HepG2 (cell line): ENCODE data around the gene SRCAP. TPM values are rescaled to one million over a fixed set of nuclear protein-coding genes. Genes with fewer than 3 reads are reported as not detected.

Source experiments
- EED ChIP-seq: sonication (generic); formaldehyde crosslinking; IDR thresholded peaks from 2 replicates; pipeline ENCODE4 v1.5.0; 2020; ENCODE audit warnings: mild to moderate bottlenecking, missing genetic modification reagents
- GABPB1 ChIP-seq: IDR thresholded peaks from 2 replicates; pipeline ENCODE4 v1.6.1; 2016; ENCODE audit warnings: mild to moderate bottlenecking, missing genetic modification reagents, moderate library complexity, missing compliant biosample characterization
- HNF4A ChIP-seq: sonication (generic); formaldehyde crosslinking; IDR thresholded peaks from 2 replicates; pipeline ENCODE4 v1.4.0; 2020; ENCODE audit warnings: missing genetic modification reagents
- NFYB ChIP-seq: sonication (generic); formaldehyde crosslinking; IDR thresholded peaks from 2 replicates; pipeline ENCODE4 v1.4.0; 2020; ENCODE audit warnings: missing genetic modification reagents
- RFXAP ChIP-seq: sonication (generic); formaldehyde crosslinking; IDR thresholded peaks from 2 replicates; pipeline ENCODE4 v1.4.0; 2020; ENCODE audit warnings: missing genetic modification reagents, borderline replicate concordance
- SNAI1 ChIP-seq: sonication (generic); formaldehyde crosslinking; IDR thresholded peaks from 2 replicates; pipeline ENCODE4 v1.5.0; 2020; ENCODE audit warnings: mild to moderate bottlenecking, missing genetic modification reagents, borderline replicate concordance
- SP5 ChIP-seq: IDR thresholded peaks from 2 replicates; pipeline ENCODE4 v1.6.1; 2016; ENCODE audit warnings: low read depth, borderline replicate concordance
- ZBTB8A ChIP-seq: sonication (generic); formaldehyde crosslinking; IDR thresholded peaks from 2 replicates; pipeline ENCODE4 v1.4.0; 2020; ENCODE audit warnings: mild to moderate bottlenecking, low read depth, missing genetic modification reagents, borderline replicate concordance
- ZFP1 ChIP-seq: IDR thresholded peaks from 2 replicates; pipeline ENCODE4 v1.6.1; 2016
- ZKSCAN8 ChIP-seq: IDR thresholded peaks from 2 replicates; pipeline ENCODE4 v1.6.1; 2016; ENCODE audit warnings: borderline replicate concordance, missing genetic modification reagents, missing compliant biosample characterization
- ZNF10 ChIP-seq: sonication (generic); formaldehyde crosslinking; IDR thresholded peaks from 2 replicates; pipeline ENCODE4 v1.4.0; 2020; ENCODE audit warnings: mild to moderate bottlenecking, low read depth, missing genetic modification reagents, borderline replicate concordance
- ZNF329 ChIP-seq: sonication (generic); formaldehyde crosslinking; IDR thresholded peaks from 2 replicates; pipeline ENCODE4 v1.9.0; 2021; ENCODE audit warnings: low read depth, mild to moderate bottlenecking, missing genetic modification reagents
- ZNF468 ChIP-seq: sonication (generic); formaldehyde crosslinking; IDR thresholded peaks from 2 replicates; pipeline ENCODE4 v1.8.0; 2022; ENCODE audit warnings: mild to moderate bottlenecking, moderate library complexity, missing genetic modification reagents
- ZNF616 ChIP-seq: sonication (generic); formaldehyde crosslinking; IDR thresholded peaks from 2 replicates; pipeline ENCODE4 v1.5.0; 2020; ENCODE audit warnings: low read depth, mild to moderate bottlenecking, missing genetic modification reagents
- ZNF644 ChIP-seq: IDR thresholded peaks from 2 replicates; pipeline ENCODE4 v1.6.1; 2016; ENCODE audit warnings: low read depth
- ZSCAN9 ChIP-seq: IDR thresholded peaks from 2 replicates; pipeline ENCODE4 v1.6.1; 2016; ENCODE audit warnings: borderline replicate concordance
- polyA plus RNA-seq, 8 experiments: library from polyadenylated mRNA; depleted of rRNA in 3 of 8; stranded (reverse) in 7 of 8; unstranded in 1 of 8; fragments of >200 nt; fragmentation: Illumina TruSeq in 4 of 8; extraction: Trizol in 4 of 8; gene quantifications; 2 replicates each; pipeline versions ENCODE4 v1.2.1 to v1.2.3, GENCODE V29; 2011 to 2016; ENCODE audit warnings: low read depth in 4 of 8, missing spikeins in 1 of 8, mixed read lengths in 1 of 8; ENCODE audit not compliant: insufficient read depth in 1 of 8
- total RNA-seq, 5 experiments: library from RNA; depleted of rRNA; stranded (reverse); fragments of >200 nt; fragmentation: Illumina TruSeq; extraction: Trizol; gene quantifications; 2 replicates each; pipeline ENCODE4 v1.2.3, GENCODE V29; 2016; ENCODE audit warnings: low read depth in 1 of 5
- TF ChIP-seq, protein P1 (sequence below): sonication (generic); formaldehyde crosslinking; IDR thresholded peaks from one replicate; pipeline ENCODE4 v1.5.1; 2020; ENCODE audit warnings: mild to moderate bottlenecking, missing genetic modification reagents; ENCODE audit errors: not compliant biosample characterization
- TF ChIP-seq, protein P2 (sequence below): sonication (generic); formaldehyde crosslinking; IDR thresholded peaks from 2 replicates; pipeline ENCODE4 v1.8.0; 2022; ENCODE audit warnings: missing genetic modification reagents, mild to moderate bottlenecking, borderline replicate concordance
- TF ChIP-seq, protein P3 (sequence below): sonication (generic); formaldehyde crosslinking; IDR thresholded peaks from 2 replicates; pipeline ENCODE4 v1.8.1; 2023; ENCODE audit warnings: mild to moderate bottlenecking, inconsistent platforms, moderate library complexity, missing genetic modification reagents, borderline replicate concordance

Gene SRCAP
- total and polyA plus RNA-seq, 2 of the 13 experiments (the other 11 are each of a cell fraction or from before 2014, with no cell fraction given) = 4.9 to 9.0 TPM

DNA sequence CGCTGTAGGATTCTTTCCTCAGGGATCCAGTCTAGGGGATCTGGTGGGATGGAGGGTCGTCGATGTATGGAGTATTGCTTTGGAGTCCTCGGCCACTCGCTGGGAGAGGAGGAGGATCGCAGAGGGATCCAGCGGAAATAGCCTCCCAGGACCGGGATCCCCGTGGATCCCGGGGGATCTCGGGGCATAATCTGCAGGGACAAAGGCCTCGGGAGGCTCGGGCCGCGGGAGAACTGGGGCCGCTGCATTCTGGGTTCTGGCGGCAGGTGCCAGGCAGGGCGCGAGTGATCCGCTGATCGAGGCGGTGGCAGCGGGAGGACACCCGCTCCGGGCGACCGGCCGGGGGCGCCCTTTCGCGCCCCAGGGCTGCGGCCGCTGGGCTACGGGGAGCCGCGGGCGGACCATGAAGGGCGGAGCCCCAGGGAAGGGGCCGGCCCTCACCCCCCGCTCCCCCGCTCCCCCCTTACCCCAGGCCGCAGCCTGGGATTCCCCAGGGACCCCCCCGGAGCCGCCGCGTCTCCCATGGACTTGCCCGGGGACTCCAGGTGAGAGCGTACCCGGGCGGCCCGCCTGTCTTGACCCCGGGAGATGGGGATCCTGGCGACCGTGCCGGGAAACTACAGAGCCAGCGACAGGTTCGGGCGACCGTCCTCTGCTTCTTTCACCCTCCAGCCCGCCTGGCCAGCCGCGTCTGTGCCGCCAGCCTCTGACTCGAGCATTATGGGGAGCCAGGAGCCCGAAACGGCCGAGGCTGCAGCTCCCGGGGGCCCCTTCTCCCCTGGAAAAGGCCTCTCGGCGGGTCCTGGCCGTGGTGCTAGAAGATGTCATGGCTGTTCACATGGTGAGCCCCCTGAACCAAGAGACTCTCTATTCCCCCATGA, 47.6 kb upstream of the SRCAP start (continued):
- TF ChIP-seq, protein P1, sequence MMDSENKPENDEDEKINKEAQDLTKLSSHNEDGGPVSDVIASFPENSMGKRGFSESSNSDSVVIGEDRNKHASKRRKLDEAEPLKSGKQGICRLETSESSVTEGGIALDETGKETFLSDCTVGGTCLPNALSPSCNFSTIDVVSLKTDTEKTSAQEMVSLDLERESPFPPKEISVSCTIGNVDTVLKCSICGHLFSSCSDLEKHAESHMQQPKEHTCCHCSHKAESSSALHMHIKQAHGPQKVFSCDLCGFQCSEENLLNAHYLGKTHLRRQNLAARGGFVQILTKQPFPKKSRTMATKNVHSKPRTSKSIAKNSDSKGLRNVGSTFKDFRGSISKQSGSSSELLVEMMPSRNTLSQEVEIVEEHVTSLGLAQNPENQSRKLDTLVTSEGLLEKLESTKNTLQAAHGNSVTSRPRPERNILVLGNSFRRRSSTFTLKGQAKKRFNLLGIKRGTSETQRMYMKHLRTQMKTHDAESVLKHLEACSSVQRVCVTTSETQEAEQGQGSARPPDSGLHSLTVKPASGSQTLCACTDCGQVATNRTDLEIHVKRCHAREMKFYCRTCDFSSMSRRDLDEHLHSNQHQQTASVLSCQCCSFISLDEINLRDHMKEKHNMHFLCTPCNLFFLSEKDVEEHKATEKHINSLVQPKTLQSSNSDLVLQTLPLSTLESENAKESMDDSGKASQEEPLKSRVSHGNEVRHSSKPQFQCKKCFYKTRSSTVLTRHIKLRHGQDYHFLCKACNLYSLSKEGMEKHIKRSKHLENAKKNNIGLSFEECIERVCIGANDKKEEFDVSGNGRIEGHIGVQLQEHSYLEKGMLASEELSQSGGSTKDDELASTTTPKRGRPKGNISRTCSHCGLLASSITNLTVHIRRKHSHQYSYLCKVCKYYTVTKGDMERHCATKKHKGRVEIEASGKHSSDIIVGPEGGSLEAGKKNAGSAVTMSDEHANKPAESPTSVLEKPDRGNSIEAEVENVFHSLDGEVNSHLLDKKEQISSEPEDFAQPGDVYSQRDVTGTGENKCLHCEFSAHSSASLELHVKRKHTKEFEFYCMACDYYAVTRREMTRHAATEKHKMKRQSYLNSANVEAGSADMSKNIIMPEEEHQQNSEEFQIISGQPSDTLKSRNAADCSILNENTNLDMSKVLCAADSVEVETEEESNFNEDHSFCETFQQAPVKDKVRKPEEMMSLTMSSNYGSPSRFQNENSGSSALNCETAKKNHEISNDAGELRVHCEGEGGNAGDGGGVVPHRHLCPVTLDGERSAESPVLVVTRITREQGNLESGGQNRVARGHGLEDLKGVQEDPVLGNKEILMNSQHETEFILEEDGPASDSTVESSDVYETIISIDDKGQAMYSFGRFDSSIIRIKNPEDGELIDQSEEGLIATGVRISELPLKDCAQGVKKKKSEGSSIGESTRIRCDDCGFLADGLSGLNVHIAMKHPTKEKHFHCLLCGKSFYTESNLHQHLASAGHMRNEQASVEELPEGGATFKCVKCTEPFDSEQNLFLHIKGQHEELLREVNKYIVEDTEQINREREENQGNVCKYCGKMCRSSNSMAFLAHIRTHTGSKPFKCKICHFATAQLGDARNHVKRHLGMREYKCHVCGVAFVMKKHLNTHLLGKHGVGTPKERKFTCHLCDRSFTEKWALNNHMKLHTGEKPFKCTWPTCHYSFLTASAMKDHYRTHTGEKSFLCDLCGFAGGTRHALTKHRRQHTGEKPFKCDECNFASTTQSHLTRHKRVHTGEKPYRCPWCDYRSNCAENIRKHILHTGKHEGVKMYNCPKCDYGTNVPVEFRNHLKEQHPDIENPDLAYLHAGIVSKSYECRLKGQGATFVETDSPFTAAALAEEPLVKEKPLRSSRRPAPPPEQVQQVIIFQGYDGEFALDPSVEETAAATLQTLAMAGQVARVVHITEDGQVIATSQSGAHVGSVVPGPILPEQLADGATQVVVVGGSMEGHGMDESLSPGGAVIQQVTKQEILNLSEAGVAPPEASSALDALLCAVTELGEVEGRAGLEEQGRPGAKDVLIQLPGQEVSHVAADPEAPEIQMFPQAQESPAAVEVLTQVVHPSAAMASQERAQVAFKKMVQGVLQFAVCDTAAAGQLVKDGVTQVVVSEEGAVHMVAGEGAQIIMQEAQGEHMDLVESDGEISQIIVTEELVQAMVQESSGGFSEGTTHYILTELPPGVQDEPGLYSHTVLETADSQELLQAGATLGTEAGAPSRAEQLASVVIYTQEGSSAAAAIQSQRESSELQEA (CRISPR knock-in tag) = no peak
- no peak for TF ChIP-seq ZNF644 (CRISPR knock-in tag)
- TF ChIP-seq SNAI1 (CRISPR knock-in tag) = no peak
- TF ChIP-seq ZNF10 (CRISPR knock-in tag) = no peak
- peak; percentile 2; the same call in 1 of the 2 replicates for TF ChIP-seq EED
- TF ChIP-seq GABPB1 (CRISPR knock-in tag) = peak; percentile 73; the same call in 1 of the 2 replicates
- no peak for TF ChIP-seq HNF4A (CRISPR knock-in tag)
- TF ChIP-seq SP5 (CRISPR knock-in tag) = 0 out of 2 replicates have a peak, but pooled peaks have one; percentile 30
- no peak for TF ChIP-seq ZNF329 (CRISPR knock-in tag)
- no peak for TF ChIP-seq ZBTB8A
- no peak for TF ChIP-seq ZFP1
- no peak for TF ChIP-seq NFYB (CRISPR knock-in tag)
- peak; percentile 61 for TF ChIP-seq RFXAP (CRISPR knock-in tag)
- 0 out of 2 replicates have a peak, but pooled peaks have one; percentile 14 for TF ChIP-seq ZKSCAN8 (CRISPR knock-in tag)
- TF ChIP-seq, protein P2, sequence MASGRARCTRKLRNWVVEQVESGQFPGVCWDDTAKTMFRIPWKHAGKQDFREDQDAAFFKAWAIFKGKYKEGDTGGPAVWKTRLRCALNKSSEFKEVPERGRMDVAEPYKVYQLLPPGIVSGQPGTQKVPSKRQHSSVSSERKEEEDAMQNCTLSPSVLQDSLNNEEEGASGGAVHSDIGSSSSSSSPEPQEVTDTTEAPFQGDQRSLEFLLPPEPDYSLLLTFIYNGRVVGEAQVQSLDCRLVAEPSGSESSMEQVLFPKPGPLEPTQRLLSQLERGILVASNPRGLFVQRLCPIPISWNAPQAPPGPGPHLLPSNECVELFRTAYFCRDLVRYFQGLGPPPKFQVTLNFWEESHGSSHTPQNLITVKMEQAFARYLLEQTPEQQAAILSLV (CRISPR knock-in tag) = no peak
- peak; percentile 24; the same call in 1 of the 2 replicates for TF ChIP-seq ZSCAN9 (CRISPR knock-in tag)
- TF ChIP-seq ZNF616 (CRISPR knock-in tag) = no peak
- TF ChIP-seq ZNF468 (CRISPR knock-in tag) = no peak
- TF ChIP-seq, protein P3, sequence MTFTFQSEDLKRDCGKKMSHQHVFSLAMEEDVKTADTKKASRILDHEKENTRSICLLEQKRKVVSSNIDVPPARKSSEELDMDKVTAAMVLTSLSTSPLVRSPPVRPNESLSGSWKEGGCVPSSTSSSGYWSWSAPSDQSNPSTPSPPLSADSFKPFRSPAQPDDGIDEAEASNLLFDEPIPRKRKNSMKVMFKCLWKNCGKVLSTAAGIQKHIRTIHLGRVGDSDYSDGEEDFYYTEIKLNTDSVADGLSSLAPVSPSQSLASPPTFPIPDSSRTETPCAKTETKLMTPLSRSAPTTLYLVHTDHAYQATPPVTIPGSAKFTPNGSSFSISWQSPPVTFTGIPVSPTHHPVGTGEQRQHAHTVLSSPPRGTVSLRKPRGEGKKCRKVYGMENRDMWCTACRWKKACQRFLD (CRISPR knock-in tag) = no peak; the same call in 1 of the 2 replicates
